Measurements from ENCODE around the gene EHMT1.
A peak's percentile ranks its signal among the peaks of the same experiment; 100 is the strongest.
"Not testable (repeated sequence)": the region's sequence is repeated elsewhere in the genome, so short reads cannot be mapped to it uniquely, and the experiment has no call there.

The EHMT1 gene

GRCh38 chr9:137723783-137724445, 105.1 kb downstream of the EHMT1 start:
- H3K4me1 ChIP-seq (ENCODE audit: insufficient read depth, low read length), result peaks cover 10% of the 10 kb centered on the region
- no peaks in the 10 kb centered on the region for H3K27me3 ChIP-seq (ENCODE audit: insufficient read depth, low read length)
- peaks cover 32% of the 10 kb centered on the region for H3K36me3 ChIP-seq (ENCODE audit: insufficient read depth, low read length)
- peak overlapping the region; percentile 82; the same call in 1 of the 2 replicates for H3K27ac ChIP-seq (ENCODE audit: low read depth, low read length)
- 29% methylated on average over 13 of the region's 15 CpGs for WGBS
- H3K4me3 ChIP-seq (ENCODE audit: low read length), result no peak overlapping the region
- no peak overlapping the region for H3K9ac ChIP-seq (ENCODE audit: low read depth, low read length)
- no peaks in the 10 kb centered on the region for H3K9me3 ChIP-seq (ENCODE audit: insufficient read depth, low read depth, low read length)

DNA sequence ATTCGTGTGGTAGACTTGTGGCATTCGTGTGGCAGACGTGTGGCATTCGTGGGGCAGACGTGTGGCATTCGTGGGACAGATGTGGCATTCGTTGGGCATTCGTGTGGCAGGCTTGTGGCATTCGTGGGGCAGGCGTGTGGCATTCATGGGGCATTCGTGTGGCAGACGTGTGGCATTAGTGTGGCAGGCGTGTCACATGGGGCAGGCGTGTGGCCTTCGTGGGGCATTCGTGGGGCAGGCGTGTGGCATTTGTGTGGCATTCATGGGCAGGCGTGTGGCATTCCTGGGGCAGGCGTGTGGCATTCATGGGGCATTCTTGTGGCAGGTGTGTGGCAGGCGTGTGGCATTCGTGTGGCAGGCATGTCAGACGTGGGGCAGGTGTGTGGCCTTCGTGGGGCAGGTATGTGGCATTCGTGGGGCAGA, 106.0 kb downstream of the EHMT1 start:
- Histone ChIP-seq H3K36me3 (ENCODE audit: insufficient read depth, low read length) (peaks cover 30% of the 10 kb centered on the region), H3K9ac (ENCODE audit: low read depth, low read length) (no peak overlapping the region), H3K27me3 (ENCODE audit: insufficient read depth, low read length) (no peaks in the 10 kb centered on the region), H3K4me3 (ENCODE audit: low read length) (no peak overlapping the region), H3K4me1 (ENCODE audit: insufficient read depth, low read length) (peaks cover 10% of the 10 kb centered on the region), H3K9me3 (ENCODE audit: insufficient read depth, low read depth, low read length) (no peaks in the 10 kb centered on the region), H3K27ac (ENCODE audit: low read depth, low read length) (no peak overlapping the region)
- WGBS, result 95% methylated on average over 24 of the region's 24 CpGs

GRCh38 chr9:137725598-137725997, 106.8 kb downstream of the EHMT1 start:
- Histone ChIP-seq H3K36me3 (ENCODE audit: insufficient read depth, low read length) (peaks cover 36% of the 10 kb centered on the region), H3K9ac (ENCODE audit: low read depth, low read length) (no peak overlapping the region)
- 94% methylated on average over 10 of the region's 10 CpGs for WGBS

GRCh38 chr9:137726336-137726735, 107.5 kb downstream of the EHMT1 start:
- H3K4me3 ChIP-seq (ENCODE audit: low read length), result not testable (repeated sequence)
- H3K36me3 ChIP-seq (ENCODE audit: insufficient read depth, low read length), result peaks cover 36% of the 10 kb centered on the region
- WGBS, result over 99% methylated on average over 3 of the region's 19 CpGs

More at GRCh38 chr9:137725598-137725997, 106.8 kb downstream of the EHMT1 start:
- H3K4me1 ChIP-seq (ENCODE audit: insufficient read depth, low read length), result peaks cover 10% of the 10 kb centered on the region
- H3K27me3 ChIP-seq (ENCODE audit: insufficient read depth, low read length), result no peaks in the 10 kb centered on the region
- no peak overlapping the region for H3K27ac ChIP-seq (ENCODE audit: low read depth, low read length)
- no peak overlapping the region for H3K4me3 ChIP-seq (ENCODE audit: low read length)
- H3K9me3 ChIP-seq (ENCODE audit: insufficient read depth, low read depth, low read length), result no peaks in the 10 kb centered on the region

GRCh38 chr9:137726764-137727163, 108.0 kb downstream of the EHMT1 start:
- H3K4me1 ChIP-seq (ENCODE audit: insufficient read depth, low read length), result peaks cover 10% of the 10 kb centered on the region
- H3K9ac ChIP-seq (ENCODE audit: low read depth, low read length), result no peak overlapping the region
- peaks cover 36% of the 10 kb centered on the region for H3K36me3 ChIP-seq (ENCODE audit: insufficient read depth, low read length)
- WGBS, result 98% methylated on average over 2 of the region's 2 CpGs
- H3K27me3 ChIP-seq (ENCODE audit: insufficient read depth, low read length), result no peaks in the 10 kb centered on the region
- no peak overlapping the region for H3K27ac ChIP-seq (ENCODE audit: low read depth, low read length)
- H3K4me3 ChIP-seq (ENCODE audit: low read length), result no peak overlapping the region
- no peaks in the 10 kb centered on the region for H3K9me3 ChIP-seq (ENCODE audit: insufficient read depth, low read depth, low read length)

More at GRCh38 chr9:137726336-137726735, 107.5 kb downstream of the EHMT1 start:
- peaks cover 10% of the 10 kb centered on the region for H3K4me1 ChIP-seq (ENCODE audit: insufficient read depth, low read length)
- H3K27ac ChIP-seq (ENCODE audit: low read depth, low read length); H3K27me3 ChIP-seq (ENCODE audit: insufficient read depth, low read length); H3K9ac ChIP-seq (ENCODE audit: low read depth, low read length); H3K9me3 ChIP-seq (ENCODE audit: insufficient read depth, low read depth, low read length): not testable (repeated sequence)

- no peaks in the 10 kb centered on the region for H3K9me3 ChIP-seq (ENCODE audit: insufficient read depth, low read depth, low read length)
- no peak overlapping the region for H3K27ac ChIP-seq (ENCODE audit: low read depth, low read length)
- H3K36me3 ChIP-seq (ENCODE audit: insufficient read depth, low read length), result peaks cover 41% of the 10 kb centered on the region
These were observed 108.9 kb downstream of the EHMT1 start for GRCh38 chr9:137727716-137728115.

DNA sequence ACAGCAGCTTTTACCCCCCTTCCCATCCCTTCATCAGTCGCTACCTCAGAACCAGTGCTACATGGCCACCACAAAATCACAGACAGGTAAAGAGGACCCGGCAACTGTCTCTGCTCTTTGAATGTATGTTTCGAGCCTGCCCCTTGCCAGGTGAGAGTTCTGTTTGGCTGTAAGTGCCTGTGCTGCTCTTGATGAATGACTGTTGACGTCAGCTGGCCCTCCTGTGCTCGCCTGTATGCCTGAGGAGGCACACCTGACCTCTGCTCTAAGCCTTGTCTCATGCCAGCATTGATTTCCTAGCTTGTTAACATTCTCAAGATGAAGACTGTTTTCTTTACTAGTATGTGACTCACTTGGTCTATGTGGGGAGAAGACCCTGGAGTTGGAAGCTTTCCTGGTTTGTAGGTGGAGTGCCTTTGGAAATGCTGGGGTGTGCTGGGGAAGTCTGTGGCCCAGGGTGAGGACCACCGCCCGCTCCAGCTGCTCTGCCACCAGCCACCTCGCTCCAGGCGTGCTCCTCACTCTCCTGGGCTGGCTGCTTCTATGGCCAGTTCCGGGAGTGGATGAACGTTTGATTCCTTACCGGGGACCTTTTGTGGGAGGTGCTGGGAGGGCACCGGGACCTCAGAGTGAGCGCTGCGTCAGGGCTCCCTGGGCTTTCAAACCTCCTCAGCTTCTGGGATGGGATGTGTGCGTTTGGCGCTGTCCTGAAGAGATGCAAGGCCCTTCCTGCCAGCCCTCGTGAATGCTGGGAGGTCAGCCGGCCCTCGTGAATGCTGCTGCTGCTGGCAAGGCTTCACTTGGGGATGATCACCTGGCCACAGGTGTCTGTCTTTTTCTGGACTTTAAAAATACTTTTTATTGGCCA, 109.9 kb downstream of the EHMT1 start:
- 97% methylated on average over 20 of the region's 20 CpGs for WGBS
- Histone ChIP-seq H3K9ac (ENCODE audit: low read depth, low read length) (no peak overlapping the region), H3K9me3 (ENCODE audit: insufficient read depth, low read depth, low read length) (no peaks in the 10 kb centered on the region), H3K27ac (ENCODE audit: low read depth, low read length) (no peak overlapping the region), H3K4me1 (ENCODE audit: insufficient read depth, low read length) (peaks cover 7% of the 10 kb centered on the region), H3K4me3 (ENCODE audit: low read length) (no peak overlapping the region), H3K36me3 (ENCODE audit: insufficient read depth, low read length) (peaks cover 51% of the 10 kb centered on the region), H3K27me3 (ENCODE audit: insufficient read depth, low read length) (no peaks in the 10 kb centered on the region)

More at GRCh38 chr9:137727716-137728115, 108.9 kb downstream of the EHMT1 start:
- peaks cover 10% of the 10 kb centered on the region for H3K4me1 ChIP-seq (ENCODE audit: insufficient read depth, low read length)
- no peak overlapping the region for H3K4me3 ChIP-seq (ENCODE audit: low read length)
- H3K27me3 ChIP-seq (ENCODE audit: insufficient read depth, low read length), result no peaks in the 10 kb centered on the region
- no peak overlapping the region for H3K9ac ChIP-seq (ENCODE audit: low read depth, low read length)

- H3K4me1 ChIP-seq (ENCODE audit: insufficient read depth, low read length), result no peaks in the 10 kb centered on the region
- no peak overlapping the region for H3K27ac ChIP-seq (ENCODE audit: low read depth, low read length)
- H3K27me3 ChIP-seq (ENCODE audit: insufficient read depth, low read length), result no peaks in the 10 kb centered on the region
- no peak overlapping the region for H3K9ac ChIP-seq (ENCODE audit: low read depth, low read length)
- WGBS, result 96% methylated on average over 18 of the region's 18 CpGs
- H3K9me3 ChIP-seq (ENCODE audit: insufficient read depth, low read depth, low read length), result no peaks in the 10 kb centered on the region
- H3K36me3 ChIP-seq (ENCODE audit: insufficient read depth, low read length), result peaks cover 66% of the 10 kb centered on the region
- no peak overlapping the region for H3K4me3 ChIP-seq (ENCODE audit: low read length)
These were observed 112.6 kb downstream of the EHMT1 start for GRCh38 chr9:137731216-137731946.

DNA sequence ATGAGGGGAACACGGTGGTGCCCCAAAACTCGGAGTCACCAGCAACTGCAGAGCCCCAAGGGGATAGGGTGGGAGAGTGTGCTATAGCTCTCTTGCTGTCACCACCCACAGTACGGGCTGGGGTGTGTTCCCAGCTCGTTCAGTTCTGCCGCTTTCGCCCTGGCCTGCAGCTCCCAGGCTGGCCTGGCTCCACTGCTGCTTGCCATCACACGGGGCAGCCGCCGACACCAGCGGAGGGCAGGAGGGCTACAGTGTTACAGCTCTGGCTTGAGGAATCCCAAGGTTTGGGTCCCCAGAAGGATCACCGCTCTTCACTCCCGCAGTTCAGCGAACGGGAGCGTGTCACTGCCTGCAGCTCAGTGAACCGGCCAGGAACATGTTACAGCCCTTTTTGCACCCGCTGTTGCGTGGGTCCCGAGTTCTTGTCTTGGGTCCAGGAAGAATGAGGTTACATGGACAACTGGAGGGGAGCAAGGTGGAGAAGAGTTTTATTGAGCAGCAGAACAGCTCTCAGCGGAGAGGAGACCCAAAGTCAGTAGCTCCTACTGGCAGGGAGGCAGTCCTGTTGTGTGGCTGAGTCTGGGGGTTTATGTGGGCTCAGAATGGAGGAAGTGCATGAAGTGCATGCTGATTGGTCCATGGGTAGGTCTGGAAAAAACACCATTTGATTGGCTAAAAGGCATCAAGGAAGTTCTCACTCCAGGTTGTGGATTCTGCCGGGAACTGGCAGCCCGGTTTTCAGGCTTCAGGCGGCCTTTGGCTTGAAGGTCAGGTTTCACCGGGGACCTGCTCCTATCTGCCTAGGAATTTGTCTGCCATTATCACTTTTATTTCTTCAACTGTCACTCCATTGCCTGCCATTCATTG, 113.4 kb downstream of the EHMT1 start:
- no peak overlapping the region for H3K4me3 ChIP-seq (ENCODE audit: low read length)
- H3K36me3 ChIP-seq (ENCODE audit: insufficient read depth, low read length), result peaks cover 65% of the 10 kb centered on the region
- H3K9me3 ChIP-seq (ENCODE audit: insufficient read depth, low read depth, low read length), result no peaks in the 10 kb centered on the region
- H3K4me1 ChIP-seq (ENCODE audit: insufficient read depth, low read length), result no peaks in the 10 kb centered on the region
- 91% methylated on average over 24 of the region's 24 CpGs for WGBS
- H3K27me3 ChIP-seq (ENCODE audit: insufficient read depth, low read length), result no peaks in the 10 kb centered on the region
- H3K27ac ChIP-seq (ENCODE audit: low read depth, low read length), result no peak overlapping the region
- no peak overlapping the region for H3K9ac ChIP-seq (ENCODE audit: low read depth, low read length)

DNA sequence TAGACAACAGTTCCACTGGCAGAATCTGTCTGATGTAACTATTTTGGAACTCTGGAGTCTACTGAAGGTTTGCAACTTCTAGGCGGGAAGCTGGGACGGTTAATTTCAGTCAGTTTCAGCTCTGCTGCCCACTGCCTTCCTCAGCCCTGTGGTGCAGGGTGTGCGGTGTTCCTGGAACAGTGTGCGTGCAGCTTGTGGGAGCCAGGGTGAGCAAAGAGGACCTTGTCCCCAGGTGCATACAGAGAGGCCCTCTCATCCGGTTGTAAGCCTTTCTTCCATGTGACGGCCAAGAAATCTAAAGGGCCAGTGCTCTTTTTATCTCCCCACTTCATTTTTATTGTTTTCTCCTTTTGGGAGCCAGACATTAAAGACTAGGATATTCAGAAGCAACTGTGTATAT, 114.6 kb downstream of the EHMT1 start:
- H3K9me3 ChIP-seq (ENCODE audit: insufficient read depth, low read depth, low read length), result no peaks in the 10 kb centered on the region
- H3K4me1 ChIP-seq (ENCODE audit: insufficient read depth, low read length), result no peaks in the 10 kb centered on the region
- H3K4me3 ChIP-seq (ENCODE audit: low read length), result no peak overlapping the region
- no peaks in the 10 kb centered on the region for H3K27me3 ChIP-seq (ENCODE audit: insufficient read depth, low read length)
- no peak overlapping the region for H3K27ac ChIP-seq (ENCODE audit: low read depth, low read length)
- 94% methylated on average over 6 of the region's 6 CpGs for WGBS
- H3K36me3 ChIP-seq (ENCODE audit: insufficient read depth, low read length), result peaks cover 59% of the 10 kb centered on the region
- H3K9ac ChIP-seq (ENCODE audit: low read depth, low read length), result no peak overlapping the region
